IPS-NIHi7 (cell line): Measurements from ENCODE around the gene ACSL1.

Experiments
- DNase-seq: peaks from one replicate; pipeline ENCODE4 v3.0.0; 2012; ENCODE audit warnings: mixed read lengths; ENCODE audit errors: extremely low spot score

Gene ACSL1, protein sequence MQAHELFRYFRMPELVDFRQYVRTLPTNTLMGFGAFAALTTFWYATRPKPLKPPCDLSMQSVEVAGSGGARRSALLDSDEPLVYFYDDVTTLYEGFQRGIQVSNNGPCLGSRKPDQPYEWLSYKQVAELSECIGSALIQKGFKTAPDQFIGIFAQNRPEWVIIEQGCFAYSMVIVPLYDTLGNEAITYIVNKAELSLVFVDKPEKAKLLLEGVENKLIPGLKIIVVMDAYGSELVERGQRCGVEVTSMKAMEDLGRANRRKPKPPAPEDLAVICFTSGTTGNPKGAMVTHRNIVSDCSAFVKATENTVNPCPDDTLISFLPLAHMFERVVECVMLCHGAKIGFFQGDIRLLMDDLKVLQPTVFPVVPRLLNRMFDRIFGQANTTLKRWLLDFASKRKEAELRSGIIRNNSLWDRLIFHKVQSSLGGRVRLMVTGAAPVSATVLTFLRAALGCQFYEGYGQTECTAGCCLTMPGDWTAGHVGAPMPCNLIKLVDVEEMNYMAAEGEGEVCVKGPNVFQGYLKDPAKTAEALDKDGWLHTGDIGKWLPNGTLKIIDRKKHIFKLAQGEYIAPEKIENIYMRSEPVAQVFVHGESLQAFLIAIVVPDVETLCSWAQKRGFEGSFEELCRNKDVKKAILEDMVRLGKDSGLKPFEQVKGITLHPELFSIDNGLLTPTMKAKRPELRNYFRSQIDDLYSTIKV

GRCh38 chr4:184825896-184826690, at the start of gene ACSL1:
TSS of gene ACSL1 (minus strand) at chr4:184825968. CDS start at chr4:184803514, 22,454 bp downstream.
- DNase-seq = peak; percentile 97

GRCh38 chr4:184873054-184873453, 47.3 kb upstream of the ACSL1 start:
- DNase-seq = no peak

DNA sequence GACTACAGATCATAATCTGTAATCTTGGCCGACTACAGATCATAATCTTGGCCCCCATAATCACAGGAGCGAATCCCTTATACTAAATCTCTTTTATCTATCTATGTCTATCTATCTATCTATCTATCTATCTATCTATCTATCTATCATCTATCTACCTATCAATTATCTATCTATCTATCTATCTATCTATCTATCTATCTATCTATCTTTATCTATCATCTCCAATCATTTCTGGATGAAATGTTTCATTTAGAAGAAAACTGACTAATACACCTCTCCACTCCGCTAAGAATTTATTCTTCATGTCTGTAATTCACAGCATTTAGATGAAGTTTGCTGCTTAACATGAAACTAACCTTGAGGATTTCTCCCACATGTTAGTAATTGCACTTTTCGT, 45.0 kb upstream of the ACSL1 start:
- no peak for DNase-seq

DNA sequence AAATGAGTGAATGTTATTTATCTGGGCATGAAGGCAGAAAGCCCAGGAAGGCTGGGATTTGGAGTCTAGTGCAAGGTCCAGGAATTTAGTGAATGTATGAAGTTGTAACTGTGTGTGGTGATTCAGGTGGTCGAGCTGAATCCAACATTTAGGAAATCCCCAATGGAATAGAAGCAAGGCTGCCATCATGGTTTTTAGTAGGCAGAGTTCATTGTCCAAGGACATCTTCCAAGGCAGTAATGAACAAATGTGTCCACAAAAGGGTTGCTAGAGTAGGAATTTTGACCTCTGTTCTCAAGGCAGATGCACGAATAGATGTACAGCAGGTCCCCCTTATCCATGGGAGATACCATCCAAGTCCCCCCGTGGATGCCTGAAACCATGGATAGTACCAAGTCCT, 42.9 kb upstream of the ACSL1 start:
- DNase-seq = no peak

DNA sequence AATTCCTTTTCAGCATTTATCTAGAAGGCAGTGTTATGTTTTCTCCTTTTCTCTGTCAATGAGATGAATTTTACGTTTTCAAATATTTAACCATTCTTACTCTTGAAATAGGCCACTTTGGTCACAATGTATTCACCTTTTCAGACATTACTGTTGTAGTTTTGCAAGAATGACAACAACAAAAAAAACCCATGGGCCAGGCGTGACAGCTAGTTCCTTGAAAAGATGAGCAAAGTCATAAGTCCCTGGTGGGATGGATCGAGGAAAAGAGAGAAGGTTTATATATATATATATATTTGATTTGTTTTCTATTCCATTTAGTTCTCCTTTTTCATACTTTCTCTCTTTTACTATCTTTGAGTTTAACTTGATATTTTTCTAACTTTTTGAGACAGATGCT, 38.1 kb upstream of the ACSL1 start:
- no peak for DNase-seq

DNA sequence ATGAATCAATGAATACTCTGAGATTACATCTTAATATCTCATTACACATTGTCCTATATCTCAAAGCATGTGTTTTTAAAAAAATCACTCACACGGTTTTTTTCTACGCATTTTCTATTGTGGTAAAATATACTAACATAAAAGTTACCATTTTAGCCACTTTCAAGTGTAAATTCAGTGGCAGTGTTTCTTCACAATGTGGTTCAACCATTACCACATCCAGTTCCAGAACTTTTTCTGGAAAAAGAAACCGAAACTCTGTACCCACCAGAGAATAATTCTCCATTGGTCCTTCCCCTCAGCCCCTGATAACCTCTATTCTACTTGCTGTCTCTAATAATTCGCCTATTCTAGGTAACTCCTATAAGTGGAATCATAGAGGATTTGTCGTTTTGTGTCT, 35.3 kb upstream of the ACSL1 start:
- DNase-seq = no peak

DNA sequence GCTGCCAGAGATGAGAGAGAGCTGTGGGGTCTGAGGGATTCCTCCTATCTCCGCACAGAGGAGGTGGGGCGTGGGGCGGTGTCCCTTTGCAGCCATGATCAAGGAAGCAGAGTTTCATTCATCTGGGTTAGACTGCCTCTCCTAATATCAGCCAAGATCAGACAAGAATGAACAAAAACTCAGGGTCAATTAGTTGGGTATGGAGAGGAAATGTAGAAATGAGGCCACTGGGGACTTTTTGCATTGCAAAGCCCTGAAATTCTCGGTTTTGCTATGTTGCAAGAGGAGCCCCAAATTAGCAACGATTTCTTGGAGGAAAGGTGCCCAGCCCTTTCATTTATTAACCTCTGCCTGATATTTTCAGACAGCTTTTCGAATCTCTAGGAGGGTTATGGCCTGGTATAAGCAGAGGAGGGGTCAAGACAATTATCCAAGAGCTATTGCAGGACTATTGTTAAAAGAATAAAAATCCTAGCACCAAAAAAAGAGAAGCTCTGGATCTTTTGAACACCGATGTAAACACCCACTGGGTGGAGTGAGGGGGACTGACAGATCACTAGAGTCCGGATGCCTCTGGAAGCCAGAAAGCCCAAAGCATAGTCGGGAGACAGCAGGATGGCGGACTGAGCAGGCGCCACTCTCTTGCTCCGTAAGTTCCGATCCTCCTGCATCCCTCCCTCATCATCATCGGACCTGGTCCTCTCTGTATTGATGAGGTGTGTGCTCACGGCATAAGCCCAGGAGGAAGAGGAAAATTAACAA, 34.4 kb upstream of the ACSL1 start:
- DNase-seq = no peak

- DNase-seq = no peak
Measured at GRCh38 chr4:184857441-184858121, 31.8 kb upstream of the ACSL1 start.

- DNase-seq = no peak
Measured at GRCh38 chr4:184856277-184856609, 30.5 kb upstream of the ACSL1 start.

- DNase-seq = no peak
Measured at GRCh38 chr4:184854673-184855072, 28.9 kb upstream of the ACSL1 start.

- DNase-seq = no peak
Measured at GRCh38 chr4:184853436-184853835, 27.7 kb upstream of the ACSL1 start.

GRCh38 chr4:184851886-184852285, 26.1 kb upstream of the ACSL1 start:
- DNase-seq = no peak

DNA sequence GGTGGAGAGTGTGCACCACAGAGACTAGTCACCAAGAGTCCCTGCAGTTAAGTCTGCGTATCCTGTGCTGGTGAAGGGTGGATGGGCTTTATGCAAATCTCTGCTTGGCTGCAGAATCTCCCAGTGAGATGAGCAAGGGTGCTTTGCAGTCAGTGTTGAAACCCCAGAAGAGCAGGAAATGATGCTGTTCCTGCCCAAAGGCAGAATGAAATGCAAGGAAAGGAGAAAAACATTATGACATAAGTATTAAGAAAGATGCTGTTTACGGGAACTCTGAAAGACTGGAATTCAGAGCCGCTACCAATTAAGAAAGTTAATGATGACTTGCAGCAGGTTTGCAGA, 25.4 kb upstream of the ACSL1 start:
- no peak for DNase-seq

GRCh38 chr4:184850431-184851199, 24.8 kb upstream of the ACSL1 start:
- no peak for DNase-seq

GRCh38 chr4:184850018-184850417, 24.2 kb upstream of the ACSL1 start:
- no peak for DNase-seq

DNA sequence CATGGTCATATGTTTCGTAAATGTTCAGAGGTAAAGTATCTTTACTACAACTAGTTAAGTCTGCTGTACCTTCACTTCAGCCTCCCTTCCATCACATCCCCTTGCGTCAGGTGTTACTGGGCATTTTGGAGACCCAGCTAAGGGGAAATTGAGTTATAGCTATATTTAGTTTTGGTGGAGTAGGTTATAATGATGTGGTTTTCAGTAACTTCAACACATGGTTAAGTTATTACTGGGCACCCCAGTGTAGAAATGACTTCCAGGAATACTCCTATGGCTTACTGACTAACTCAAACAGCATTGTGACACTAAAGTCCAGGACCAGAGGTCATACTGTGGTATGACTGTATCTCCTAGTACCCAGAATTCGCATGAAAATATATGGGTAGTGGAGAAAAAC, 23.4 kb upstream of the ACSL1 start:
- DNase-seq = no peak

- no peak for DNase-seq
Measured at GRCh38 chr4:184848510-184848909, 22.7 kb upstream of the ACSL1 start.

- no peak for DNase-seq
Measured at GRCh38 chr4:184846531-184846930, 20.8 kb upstream of the ACSL1 start.

DNA sequence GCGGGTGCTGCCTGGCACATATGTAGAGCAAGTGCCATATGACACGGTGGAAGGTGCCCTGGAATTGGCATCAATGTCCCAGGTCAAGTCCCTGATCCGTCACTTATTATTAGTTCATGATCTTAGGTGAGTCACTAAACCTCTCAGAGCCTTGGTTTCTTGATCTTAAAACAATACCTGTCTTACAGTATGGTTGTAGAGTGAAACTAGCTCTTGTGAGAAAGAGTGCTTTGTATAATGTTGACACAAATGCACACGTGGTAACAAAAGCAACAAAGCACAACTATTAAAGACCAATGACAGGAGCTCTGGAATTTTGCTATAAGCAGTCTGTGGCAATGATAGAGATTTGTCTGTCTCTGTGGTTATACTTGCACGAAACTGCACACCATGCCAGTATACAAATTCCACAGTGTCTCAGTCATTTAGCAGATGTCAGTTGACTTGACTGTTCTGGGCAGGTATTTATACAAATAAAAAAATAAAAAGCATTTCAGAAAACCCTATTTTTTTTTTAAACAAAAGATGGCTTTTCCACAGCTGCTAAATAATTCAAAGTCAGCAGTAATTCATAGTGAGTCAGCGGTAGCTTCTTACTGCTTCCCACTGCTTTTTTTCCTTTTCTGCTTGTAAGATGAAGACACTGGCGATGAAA, 19.7 kb upstream of the ACSL1 start:
- no peak for DNase-seq

- DNase-seq = no peak
Measured at GRCh38 chr4:184844742-184845141, 19.0 kb upstream of the ACSL1 start.
